ENCODE measurements around the gene STIMATE. TPM values are rescaled to one million over a fixed set of nuclear protein-coding genes. Genes with fewer than 3 reads are reported as not detected.

The STIMATE gene
- total RNA-seq, 1 donor from 2014 or later, result 28.8 TPM

- DNase-seq (ENCODE audit: low spot score in 2 of 2, unreplicated experiment in 2 of 2), result no peak
- TF ChIP-seq, protein P1, sequence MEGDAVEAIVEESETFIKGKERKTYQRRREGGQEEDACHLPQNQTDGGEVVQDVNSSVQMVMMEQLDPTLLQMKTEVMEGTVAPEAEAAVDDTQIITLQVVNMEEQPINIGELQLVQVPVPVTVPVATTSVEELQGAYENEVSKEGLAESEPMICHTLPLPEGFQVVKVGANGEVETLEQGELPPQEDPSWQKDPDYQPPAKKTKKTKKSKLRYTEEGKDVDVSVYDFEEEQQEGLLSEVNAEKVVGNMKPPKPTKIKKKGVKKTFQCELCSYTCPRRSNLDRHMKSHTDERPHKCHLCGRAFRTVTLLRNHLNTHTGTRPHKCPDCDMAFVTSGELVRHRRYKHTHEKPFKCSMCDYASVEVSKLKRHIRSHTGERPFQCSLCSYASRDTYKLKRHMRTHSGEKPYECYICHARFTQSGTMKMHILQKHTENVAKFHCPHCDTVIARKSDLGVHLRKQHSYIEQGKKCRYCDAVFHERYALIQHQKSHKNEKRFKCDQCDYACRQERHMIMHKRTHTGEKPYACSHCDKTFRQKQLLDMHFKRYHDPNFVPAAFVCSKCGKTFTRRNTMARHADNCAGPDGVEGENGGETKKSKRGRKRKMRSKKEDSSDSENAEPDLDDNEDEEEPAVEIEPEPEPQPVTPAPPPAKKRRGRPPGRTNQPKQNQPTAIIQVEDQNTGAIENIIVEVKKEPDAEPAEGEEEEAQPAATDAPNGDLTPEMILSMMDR (IDR thresholded peaks at IDR 0.05; ENCODE audit: unreplicated experiment), result no peak
- Mint-ChIP-seq H3K27me3 (ENCODE audit: low read depth) (no peaks in the 10 kb centered on the region), H3K4me3 (no peak overlapping the region), H3K9me3 (no peaks in the 10 kb centered on the region), H3K4me1 (no peaks in the 10 kb centered on the region), H3K27ac (no peak overlapping the region), H3K36me3 (peaks cover 7% of the 10 kb centered on the region)
These were observed 26.9 kb downstream of the STIMATE start for GRCh38 chr3:52870471-52870870.

GRCh38 chr3:52866427-52866826 lies 30.9 kb downstream of the STIMATE start:
- DNase-seq (ENCODE audit: low spot score in 2 of 2, unreplicated experiment in 2 of 2), result no peak
- Mint-ChIP-seq H3K4me1 (no peaks in the 10 kb centered on the region), H3K36me3 (peaks cover 24% of the 10 kb centered on the region), H3K27me3 (ENCODE audit: low read depth) (no peaks in the 10 kb centered on the region), H3K9me3 (peaks cover 12% of the 10 kb centered on the region), H3K4me3 (no peak overlapping the region), H3K27ac (no peak overlapping the region)
- TF ChIP-seq, protein P1 (IDR thresholded peaks at IDR 0.05; ENCODE audit: unreplicated experiment), result no peak

DNA sequence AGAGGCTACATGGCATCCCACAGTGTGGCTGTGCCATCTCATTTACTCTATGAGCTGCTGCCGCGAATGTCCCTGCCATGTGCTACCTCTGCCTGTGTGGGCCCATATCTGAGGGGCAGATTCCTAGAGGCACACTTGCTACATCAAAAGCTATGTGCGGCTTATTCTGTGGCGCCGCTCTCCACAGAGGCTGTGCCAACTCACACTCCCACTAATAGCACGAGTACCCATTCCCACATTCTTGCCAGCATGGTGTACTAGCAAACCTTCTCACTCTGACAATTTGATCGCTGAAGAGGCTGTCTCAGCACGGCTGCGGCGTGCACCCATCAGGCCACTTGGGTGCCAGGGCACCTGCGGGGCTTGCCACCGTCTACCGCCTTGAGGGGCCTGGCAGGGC lies 31.4 kb downstream of the STIMATE start:
- Mint-ChIP-seq H3K27ac (no peak overlapping the region), H3K4me3 (no peak overlapping the region), H3K36me3 (peaks cover 24% of the 10 kb centered on the region), H3K4me1 (no peaks in the 10 kb centered on the region), H3K27me3 (ENCODE audit: low read depth) (no peaks in the 10 kb centered on the region), H3K9me3 (peaks cover 12% of the 10 kb centered on the region)
- no peak for DNase-seq (ENCODE audit: low spot score in 2 of 2, unreplicated experiment in 2 of 2)
- TF ChIP-seq, protein P1 (IDR thresholded peaks at IDR 0.05; ENCODE audit: unreplicated experiment), result no peak

GRCh38 chr3:52860424-52860768 lies 37.0 kb downstream of the STIMATE start:
- Mint-ChIP-seq H3K27me3 (ENCODE audit: low read depth) (no peaks in the 10 kb centered on the region), H3K4me1 (no peaks in the 10 kb centered on the region), H3K27ac (no peak overlapping the region), H3K9me3 (peaks cover 12% of the 10 kb centered on the region), H3K4me3 (no peak overlapping the region), H3K36me3 (peaks cover 18% of the 10 kb centered on the region)
- TF ChIP-seq, protein P1 (IDR thresholded peaks at IDR 0.05; ENCODE audit: unreplicated experiment), result no peak
- DNase-seq (ENCODE audit: low spot score in 2 of 2, unreplicated experiment in 2 of 2), result no peak

GRCh38 chr3:52859686-52860423 lies 37.5 kb downstream of the STIMATE start:
- H3K27me3 Mint-ChIP-seq (ENCODE audit: low read depth), result no peaks in the 10 kb centered on the region
- no peak for DNase-seq (ENCODE audit: low spot score in 2 of 2, unreplicated experiment in 2 of 2)
- H3K4me3 Mint-ChIP-seq, result no peak overlapping the region
- no peak overlapping the region for H3K27ac Mint-ChIP-seq
- H3K36me3 Mint-ChIP-seq, result peaks cover 15% of the 10 kb centered on the region
- H3K9me3 Mint-ChIP-seq, result peaks cover 8% of the 10 kb centered on the region
- TF ChIP-seq, protein P1 (IDR thresholded peaks at IDR 0.05; ENCODE audit: unreplicated experiment), result no peak
- no peaks in the 10 kb centered on the region for H3K4me1 Mint-ChIP-seq
